ENCODE measurements around the gene CYYR1.

DNA sequence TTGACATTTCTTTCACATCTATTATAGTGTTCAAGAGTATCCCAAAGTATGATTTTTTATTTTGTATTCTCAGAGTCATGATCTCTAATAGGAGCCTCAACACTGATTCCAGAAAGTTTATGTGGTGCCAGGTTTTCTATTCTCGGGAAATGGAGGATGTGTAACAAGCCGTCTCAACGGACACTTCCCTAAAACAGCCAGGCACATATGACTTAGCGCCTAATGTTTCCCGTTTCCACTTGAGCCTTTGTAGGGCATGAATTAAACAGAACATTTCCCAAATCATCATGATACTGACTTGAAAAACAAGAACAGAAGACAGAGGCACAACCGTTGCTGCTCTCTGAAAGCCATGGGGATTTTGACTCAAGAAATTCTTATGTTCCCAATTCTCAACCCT lies 8.0 kb downstream of the CYYR1 start:
- TF ChIP-seq GATA1 (IDR thresholded peaks at IDR 0.05; ENCODE audit: low read depth, low read length) (no peak), POLR2A (IDR thresholded peaks at IDR 0.05; ENCODE audit: low read length) (no peak)

Data from erythroblast (primary cell).